GM12878 (cell line): ENCODE data around the gene OLFML3. TPM values are rescaled to one million over a fixed set of nuclear protein-coding genes. Genes with fewer than 3 reads are reported as not detected.
A peak's percentile ranks its signal among the peaks of the same experiment; 100 is the strongest.

Experiments
- BACH1 ChIP-seq: fragments of 450-650 bp; IDR thresholded peaks from 2 replicates; pipeline ENCODE4 v1.6.1; 2017; ENCODE audit warnings: mild to moderate bottlenecking, borderline replicate concordance
- BCL11A ChIP-seq: IDR thresholded peaks from 2 replicates; pipeline ENCODE4 v1.6.1; 2011; ENCODE audit warnings: low read depth, low read length
- CREM ChIP-seq: IDR thresholded peaks from 2 replicates; pipeline ENCODE4 v1.6.1; 2014; ENCODE audit warnings: antibody characterized with exemption, low read depth
- DPF2 ChIP-seq: fragments of 450-650 bp; IDR thresholded peaks from 2 replicates; pipeline ENCODE4 v1.6.1; 2017; ENCODE audit warnings: mild to moderate bottlenecking
- ESRRA ChIP-seq: IDR thresholded peaks from 2 replicates; pipeline ENCODE4 v1.6.1; 2012; ENCODE audit warnings: mild to moderate bottlenecking, low read length, improper control_type of control experiment
- ETV6 ChIP-seq, 2 experiments: fragments of 450-650 bp in 1 of 2; IDR thresholded peaks in 1 of 2; conservative IDR thresholded peaks in 1 of 2; 2 replicates each; pipeline ENCODE4 v1.6.1; 2014; ENCODE audit warnings: antibody characterized with exemption in 1 of 2, borderline replicate concordance in 1 of 2, low read depth in 1 of 2, mild to moderate bottlenecking in 1 of 2, moderate library complexity in 1 of 2
- HCFC1 ChIP-seq: fragments of 150-350 bp; IDR thresholded peaks from 2 replicates; pipeline ENCODE4 v1.6.1; 2014; ENCODE audit warnings: low read length
- PAX5 ChIP-seq: IDR thresholded peaks from 2 replicates; pipeline ENCODE4 v1.6.1; 2011; ENCODE audit warnings: low read depth, low read length, borderline replicate concordance
- PML ChIP-seq: IDR thresholded peaks from 2 replicates; pipeline ENCODE4 v1.6.1; 2012; ENCODE audit warnings: low read length, inconsistent platforms
- POLR2AphosphoS2 ChIP-seq: IDR thresholded peaks from 2 replicates; pipeline ENCODE4 v1.6.1; 2011; ENCODE audit warnings: low read depth, mild to moderate bottlenecking, low read length, improper control_type of control experiment, moderate library complexity
- RBBP5 ChIP-seq: fragments of 200-600 bp; sonication (generic); conservative IDR thresholded peaks from 2 replicates; pipeline ENCODE4 v1.6.1; 2016
- SIN3A ChIP-seq: IDR thresholded peaks from 2 replicates; pipeline ENCODE4 v1.6.1; 2012; ENCODE audit warnings: low read depth, low read length, improper control_type of control experiment
- SIX5 ChIP-seq: IDR thresholded peaks from 2 replicates; pipeline ENCODE4 v1.6.1; 2011; ENCODE audit warnings: mild to moderate bottlenecking, low read depth, low read length, moderate library complexity; ENCODE audit not compliant: severe bottlenecking
- SPI1 ChIP-seq: IDR thresholded peaks from 2 replicates; pipeline ENCODE4 v1.6.1; 2011; ENCODE audit warnings: low read depth, mild to moderate bottlenecking, low read length, moderate library complexity, borderline replicate concordance; ENCODE audit not compliant: insufficient read depth
- YBX1 ChIP-seq: fragments of 450-650 bp; IDR thresholded peaks from 2 replicates; pipeline ENCODE4 v1.6.1; 2016; ENCODE audit warnings: antibody characterized with exemption
- ZNF274 ChIP-seq: IDR thresholded peaks from one replicate; pipeline ENCODE4 v1.8.0; 2011; ENCODE audit not compliant: insufficient read length, insufficient read depth
- polyA plus RNA-seq, 11 experiments: library from polyadenylated mRNA; depleted of rRNA in 4 of 11; unstranded in 6 of 11; stranded (reverse) in 5 of 11; fragments of >200 nt; fragmentation: Nextera tagmentation in 4 of 11; fragmentation: Illumina TruSeq in 1 of 11; extraction: Ambion mirVana in 4 of 11; extraction: Trizol in 1 of 11; gene quantifications; 1 replicate in 1 of 11; 2 replicates in 10 of 11; pipeline versions ENCODE4 v1.2.1 to v1.2.3, GENCODE V29; 2011 to 2016; ENCODE audit warnings: inconsistent platforms in 2 of 11, missing spikeins in 2 of 11, low read depth in 1 of 11
- total RNA-seq, 4 experiments: library from RNA; depleted of rRNA in 3 of 4; stranded (reverse); fragments of >200 nt in 3 of 4; fragmentation: Illumina TruSeq in 1 of 4; extraction: Trizol in 1 of 4; gene quantifications; 2 replicates each; pipeline versions ENCODE4 v1.2.1 to v1.2.3, GENCODE V29; 2013 to 2021
- TF ChIP-seq, protein P1 (sequence below): fragments of 450-650 bp; IDR thresholded peaks from 2 replicates; pipeline ENCODE4 v1.6.1; 2017; ENCODE audit warnings: low read depth, mild to moderate bottlenecking, moderate library complexity
- TF ChIP-seq, protein P2 (sequence below): fragments of 150-350 bp; IDR thresholded peaks from 2 replicates; pipeline ENCODE4 v1.6.1; 2014; ENCODE audit warnings: mild to moderate bottlenecking, low read depth, low read length
- TF ChIP-seq, protein P3 (sequence below): fragments of 450-650 bp; IDR thresholded peaks from 2 replicates; pipeline ENCODE4 v1.6.1; 2017; ENCODE audit warnings: mild to moderate bottlenecking, moderate library complexity
- TF ChIP-seq, protein P4 (sequence below): fragments of 450-650 bp; IDR thresholded peaks from 2 replicates; pipeline ENCODE4 v1.6.1; 2016; ENCODE audit warnings: mild to moderate bottlenecking

Gene OLFML3
- total and polyA plus RNA-seq, 10 of the 15 experiments (the other 5 are each of a cell fraction or from before 2014, with no cell fraction given) = 0.03 TPM; not detected in 9

DNA sequence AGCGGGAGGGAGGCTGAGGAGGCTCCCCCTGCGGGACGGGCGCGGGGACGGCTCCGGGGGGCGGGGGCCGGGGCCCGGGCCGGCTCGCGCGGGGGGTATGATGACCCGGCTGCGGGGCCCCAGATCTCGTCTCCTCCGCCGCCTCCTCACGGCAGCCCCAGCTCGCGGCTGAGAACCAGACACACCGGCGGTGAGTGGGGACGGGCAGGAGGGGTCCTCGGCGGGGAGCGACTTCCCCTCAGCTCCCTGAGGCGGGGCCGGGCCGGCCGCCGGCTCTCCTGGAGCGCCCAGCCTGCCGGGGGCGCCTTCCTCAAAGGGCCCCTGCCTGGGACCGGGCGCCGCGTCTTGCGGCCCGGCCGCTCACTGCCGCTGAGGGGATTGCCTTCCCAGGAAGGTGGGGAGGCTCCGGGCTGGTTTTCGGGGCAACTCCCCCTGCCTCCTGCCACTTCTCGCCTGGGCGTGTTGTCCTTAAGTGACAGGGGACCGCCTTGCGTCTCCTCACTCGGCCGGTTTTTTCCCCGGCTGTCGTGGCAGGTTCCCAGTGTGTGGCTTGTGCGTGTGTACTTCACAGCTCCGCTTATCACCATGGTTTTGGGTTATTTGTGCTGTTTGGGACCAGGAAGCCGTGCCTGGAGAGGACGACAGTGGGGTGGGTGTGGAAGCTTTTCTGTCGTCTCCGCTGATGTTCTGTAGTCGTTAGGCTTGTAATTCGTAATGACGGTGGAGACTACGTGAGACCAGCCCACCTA lies 49.4 kb upstream of the OLFML3 start (continued):
- TF ChIP-seq RBBP5 (0 out of 2 replicates have a peak, but pooled peaks have one; percentile 16), CREM (no peak; the same call in 1 of the 2 replicates), POLR2AphosphoS2 (no peak), ETV6 (conservative IDR thresholded peaks at IDR 0.05 in 1 of 2, IDR thresholded peaks at IDR 0.05 in 1 of 2; ENCODE audit: borderline replicate concordance in 1 of 2, low read depth in 1 of 2) (peak in 1 of 2 experiments; percentile 81; a peak in 1 of 4 replicates), PAX5 (no peak), ZNF274 (no peak), ESRRA (no peak), DPF2 (no peak), SIN3A (peak; percentile 75; the same call in 1 of the 2 replicates), SPI1 (0 out of 2 replicates have a peak, but pooled peaks have one; percentile 5), BCL11A (no peak), HCFC1 (no peak), SIX5 (no peak), PML (no peak), YBX1 (no peak), BACH1 (peak; percentile 56; the same call in 1 of the 2 replicates)
- TF ChIP-seq, protein P1, sequence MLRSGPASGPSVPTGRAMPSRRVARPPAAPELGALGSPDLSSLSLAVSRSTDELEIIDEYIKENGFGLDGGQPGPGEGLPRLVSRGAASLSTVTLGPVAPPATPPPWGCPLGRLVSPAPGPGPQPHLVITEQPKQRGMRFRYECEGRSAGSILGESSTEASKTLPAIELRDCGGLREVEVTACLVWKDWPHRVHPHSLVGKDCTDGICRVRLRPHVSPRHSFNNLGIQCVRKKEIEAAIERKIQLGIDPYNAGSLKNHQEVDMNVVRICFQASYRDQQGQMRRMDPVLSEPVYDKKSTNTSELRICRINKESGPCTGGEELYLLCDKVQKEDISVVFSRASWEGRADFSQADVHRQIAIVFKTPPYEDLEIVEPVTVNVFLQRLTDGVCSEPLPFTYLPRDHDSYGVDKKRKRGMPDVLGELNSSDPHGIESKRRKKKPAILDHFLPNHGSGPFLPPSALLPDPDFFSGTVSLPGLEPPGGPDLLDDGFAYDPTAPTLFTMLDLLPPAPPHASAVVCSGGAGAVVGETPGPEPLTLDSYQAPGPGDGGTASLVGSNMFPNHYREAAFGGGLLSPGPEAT = no peak
- TF ChIP-seq, protein P2, sequence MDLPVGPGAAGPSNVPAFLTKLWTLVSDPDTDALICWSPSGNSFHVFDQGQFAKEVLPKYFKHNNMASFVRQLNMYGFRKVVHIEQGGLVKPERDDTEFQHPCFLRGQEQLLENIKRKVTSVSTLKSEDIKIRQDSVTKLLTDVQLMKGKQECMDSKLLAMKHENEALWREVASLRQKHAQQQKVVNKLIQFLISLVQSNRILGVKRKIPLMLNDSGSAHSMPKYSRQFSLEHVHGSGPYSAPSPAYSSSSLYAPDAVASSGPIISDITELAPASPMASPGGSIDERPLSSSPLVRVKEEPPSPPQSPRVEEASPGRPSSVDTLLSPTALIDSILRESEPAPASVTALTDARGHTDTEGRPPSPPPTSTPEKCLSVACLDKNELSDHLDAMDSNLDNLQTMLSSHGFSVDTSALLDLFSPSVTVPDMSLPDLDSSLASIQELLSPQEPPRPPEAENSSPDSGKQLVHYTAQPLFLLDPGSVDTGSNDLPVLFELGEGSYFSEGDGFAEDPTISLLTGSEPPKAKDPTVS = no peak
- TF ChIP-seq, protein P3, sequence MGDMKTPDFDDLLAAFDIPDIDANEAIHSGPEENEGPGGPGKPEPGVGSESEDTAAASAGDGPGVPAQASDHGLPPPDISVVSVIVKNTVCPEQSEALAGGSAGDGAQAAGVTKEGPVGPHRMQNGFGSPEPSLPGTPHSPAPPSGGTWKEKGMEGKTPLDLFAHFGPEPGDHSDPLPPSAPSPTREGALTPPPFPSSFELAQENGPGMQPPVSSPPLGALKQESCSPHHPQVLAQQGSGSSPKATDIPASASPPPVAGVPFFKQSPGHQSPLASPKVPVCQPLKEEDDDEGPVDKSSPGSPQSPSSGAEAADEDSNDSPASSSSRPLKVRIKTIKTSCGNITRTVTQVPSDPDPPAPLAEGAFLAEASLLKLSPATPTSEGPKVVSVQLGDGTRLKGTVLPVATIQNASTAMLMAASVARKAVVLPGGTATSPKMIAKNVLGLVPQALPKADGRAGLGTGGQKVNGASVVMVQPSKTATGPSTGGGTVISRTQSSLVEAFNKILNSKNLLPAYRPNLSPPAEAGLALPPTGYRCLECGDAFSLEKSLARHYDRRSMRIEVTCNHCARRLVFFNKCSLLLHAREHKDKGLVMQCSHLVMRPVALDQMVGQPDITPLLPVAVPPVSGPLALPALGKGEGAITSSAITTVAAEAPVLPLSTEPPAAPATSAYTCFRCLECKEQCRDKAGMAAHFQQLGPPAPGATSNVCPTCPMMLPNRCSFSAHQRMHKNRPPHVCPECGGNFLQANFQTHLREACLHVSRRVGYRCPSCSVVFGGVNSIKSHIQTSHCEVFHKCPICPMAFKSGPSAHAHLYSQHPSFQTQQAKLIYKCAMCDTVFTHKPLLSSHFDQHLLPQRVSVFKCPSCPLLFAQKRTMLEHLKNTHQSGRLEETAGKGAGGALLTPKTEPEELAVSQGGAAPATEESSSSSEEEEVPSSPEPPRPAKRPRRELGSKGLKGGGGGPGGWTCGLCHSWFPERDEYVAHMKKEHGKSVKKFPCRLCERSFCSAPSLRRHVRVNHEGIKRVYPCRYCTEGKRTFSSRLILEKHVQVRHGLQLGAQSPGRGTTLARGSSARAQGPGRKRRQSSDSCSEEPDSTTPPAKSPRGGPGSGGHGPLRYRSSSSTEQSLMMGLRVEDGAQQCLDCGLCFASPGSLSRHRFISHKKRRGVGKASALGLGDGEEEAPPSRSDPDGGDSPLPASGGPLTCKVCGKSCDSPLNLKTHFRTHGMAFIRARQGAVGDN = no peak
- TF ChIP-seq, protein P4, sequence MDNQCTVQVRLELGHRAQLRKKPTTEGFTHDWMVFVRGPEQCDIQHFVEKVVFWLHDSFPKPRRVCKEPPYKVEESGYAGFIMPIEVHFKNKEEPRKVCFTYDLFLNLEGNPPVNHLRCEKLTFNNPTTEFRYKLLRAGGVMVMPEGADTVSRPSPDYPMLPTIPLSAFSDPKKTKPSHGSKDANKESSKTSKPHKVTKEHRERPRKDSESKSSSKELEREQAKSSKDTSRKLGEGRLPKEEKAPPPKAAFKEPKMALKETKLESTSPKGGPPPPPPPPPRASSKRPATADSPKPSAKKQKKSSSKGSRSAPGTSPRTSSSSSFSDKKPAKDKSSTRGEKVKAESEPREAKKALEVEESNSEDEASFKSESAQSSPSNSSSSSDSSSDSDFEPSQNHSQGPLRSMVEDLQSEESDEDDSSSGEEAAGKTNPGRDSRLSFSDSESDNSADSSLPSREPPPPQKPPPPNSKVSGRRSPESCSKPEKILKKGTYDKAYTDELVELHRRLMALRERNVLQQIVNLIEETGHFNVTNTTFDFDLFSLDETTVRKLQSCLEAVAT = peak; percentile 81
